ENCODE measurements around the gene TNNI2. TPM values are rescaled to one million over a fixed set of nuclear protein-coding genes. Genes with fewer than 3 reads are reported as not detected.

TNNI2 gene
- polyA plus RNA-seq, 1 donor = 5.2 TPM

Other genes starting within 250 kb of the TNNI2 start
- gene KRTAP5-2, start 240.7 kb upstream of the TNNI2 start, polyA plus RNA-seq = 0.42 TPM
- gene KRTAP5-3, start 230.5 kb upstream of the TNNI2 start, polyA plus RNA-seq = not detected
- gene KRTAP5-4, start 216.8 kb upstream of the TNNI2 start, polyA plus RNA-seq = not detected
- 0.18 TPM for gene KRTAP5-5, start 209.2 kb upstream of the TNNI2 start, polyA plus RNA-seq
- not detected for gene KRTAP5-6, start 141.8 kb upstream of the TNNI2 start, polyA plus RNA-seq
- 0.67 TPM for gene IFITM10, start 88.4 kb upstream of the TNNI2 start, polyA plus RNA-seq
- 341 TPM for gene CTSD, start 75.1 kb upstream of the TNNI2 start, polyA plus RNA-seq
- gene SYT8, start 4.0 kb upstream of the TNNI2 start, polyA plus RNA-seq = 2.7 TPM
- gene LSP1, start 14.1 kb downstream of the TNNI2 start, polyA plus RNA-seq = 20.5 TPM
- 0.67 TPM for gene PRR33, start 52.9 kb downstream of the TNNI2 start, polyA plus RNA-seq
- 11.9 TPM for gene TNNT3, start 80.7 kb downstream of the TNNI2 start, polyA plus RNA-seq
- gene MRPL23, start 108.4 kb downstream of the TNNI2 start, polyA plus RNA-seq = 70.2 TPM
- gene H19, start 158.9 kb downstream of the TNNI2 start, polyA plus RNA-seq = 4,676 TPM

All from large intestine (tissue), 1 donor.